Stimulated activated CD8-positive, alpha-beta memory T cell treated with anti-CD3 and anti-CD28 coated beads, Interleukin-12 subunit alpha, Interleukin-12 subunit beta, amount 100 ng/mL, for 4 hours (primary cell): ENCODE results near the gene SEC22A.

Source experiments
- DNase-seq: peaks from one replicate; pipeline ENCODE4 v3.0.0-alpha.2; 2020; ENCODE audit warnings: low read depth

SEC22A gene

GRCh38 chr3:123263941-123264340 is 62.2 kb downstream of the SEC22A start:
- no peak for DNase-seq

- DNase-seq, result no peak
These were observed 66.1 kb downstream of the SEC22A start for GRCh38 chr3:123267821-123268220.

- no peak for DNase-seq
These were observed 69.1 kb downstream of the SEC22A start for GRCh38 chr3:123270818-123271217.

DNA sequence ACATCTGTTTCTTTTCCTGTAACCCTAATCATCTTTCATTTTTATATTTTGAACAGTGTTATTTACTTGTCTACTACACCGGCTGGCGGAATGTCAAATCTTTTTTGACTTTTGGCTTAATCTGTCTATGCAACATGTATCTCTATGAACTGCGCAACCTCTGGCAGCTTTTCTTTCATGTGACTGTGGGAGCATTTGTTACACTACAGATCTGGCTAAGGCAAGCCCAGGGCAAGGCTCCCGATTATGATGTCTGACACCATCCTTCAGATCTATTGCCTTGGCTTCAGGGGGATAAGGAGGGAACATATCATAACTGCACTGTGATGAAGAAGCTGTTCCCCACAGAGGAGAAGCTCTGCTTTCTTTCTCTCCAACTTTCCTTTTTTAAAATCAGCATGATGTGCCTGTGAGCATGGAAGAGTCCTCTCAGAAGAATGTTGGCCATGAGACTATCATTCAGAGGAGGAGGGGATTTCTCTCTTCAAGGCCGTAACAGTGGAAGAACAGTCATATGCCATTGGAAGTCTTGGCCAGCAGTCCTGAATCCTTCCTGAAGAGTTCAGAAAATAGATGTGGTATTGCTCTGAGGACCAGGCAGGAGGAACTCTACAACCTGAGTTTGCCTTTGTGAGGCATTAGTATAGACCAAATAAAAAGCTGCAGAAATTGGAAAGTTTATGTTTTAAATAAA is 69.9 kb downstream of the SEC22A start:
- no peak for DNase-seq

DNA sequence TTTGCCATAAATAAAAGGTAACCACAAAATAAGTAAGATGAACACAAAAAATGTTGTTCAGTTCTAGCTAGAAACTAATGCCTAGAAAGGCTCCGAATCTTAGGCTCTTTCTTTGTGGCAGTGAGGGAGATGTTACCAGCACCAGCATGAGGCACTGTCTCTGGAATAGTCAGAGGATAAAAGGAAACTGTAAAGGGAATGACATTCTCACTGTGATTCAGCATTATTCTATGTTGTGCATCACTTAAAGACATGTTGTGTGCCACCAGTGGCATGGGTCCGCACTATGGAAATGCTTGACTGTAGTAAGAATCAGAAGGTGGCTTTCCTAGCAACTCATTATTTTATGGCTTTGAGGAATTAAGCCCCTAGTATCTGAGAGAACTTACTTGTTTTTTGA is 70.8 kb downstream of the SEC22A start:
- DNase-seq, result no peak

GRCh38 chr3:123275691-123276090 is 73.9 kb downstream of the SEC22A start:
- no peak for DNase-seq

DNA sequence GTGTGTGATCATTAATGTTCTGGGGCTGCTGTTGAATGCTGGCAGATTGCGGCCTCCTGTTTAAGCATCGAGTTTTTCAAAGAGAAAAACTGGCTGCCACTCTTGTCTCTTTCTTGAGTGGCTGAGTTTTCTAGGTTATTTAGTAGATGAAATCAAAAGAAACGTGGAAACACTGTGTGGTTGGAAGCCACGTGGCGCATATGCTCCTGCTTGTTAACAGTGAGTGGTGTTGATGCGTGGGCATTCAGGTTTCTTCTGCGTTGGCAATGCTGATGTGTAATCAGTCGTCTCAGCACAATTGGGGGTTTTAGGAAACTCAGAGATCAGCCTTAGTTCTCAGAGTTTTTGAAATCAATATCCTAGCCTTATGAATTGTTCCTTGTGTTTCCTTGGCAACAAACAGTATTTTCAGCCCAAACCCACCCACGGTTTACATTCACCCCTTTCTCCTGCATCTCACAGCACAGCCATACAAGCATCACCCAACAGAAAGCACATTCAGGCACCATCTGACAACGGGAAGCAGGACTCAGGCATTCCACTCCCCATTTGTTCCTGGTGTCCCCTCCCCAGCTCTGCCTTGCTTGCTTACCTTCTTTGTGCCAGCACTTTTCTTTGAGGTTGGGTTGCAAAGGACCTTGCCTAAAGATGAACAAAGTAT is 74.7 kb downstream of the SEC22A start:
- no peak for DNase-seq

DNA sequence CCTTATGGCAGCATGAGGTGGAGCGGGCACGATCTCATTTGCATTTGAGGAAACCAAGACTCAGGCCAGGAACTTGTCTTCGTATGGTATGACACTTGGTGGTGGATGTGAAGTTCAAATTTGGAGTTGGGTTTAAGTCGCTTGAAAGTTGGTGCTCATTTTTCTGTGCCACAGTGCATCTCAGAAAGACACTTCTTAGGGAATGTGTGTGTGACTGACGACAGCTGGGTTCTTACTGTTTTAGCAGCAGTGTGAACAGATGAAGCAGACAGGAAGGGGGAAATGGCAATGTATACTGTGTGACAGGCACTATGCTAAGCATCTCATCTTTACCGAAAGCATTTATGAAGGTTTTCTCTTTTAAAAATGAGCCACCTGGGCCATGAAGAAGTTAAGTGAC is 75.4 kb downstream of the SEC22A start:
- DNase-seq, result no peak

DNA sequence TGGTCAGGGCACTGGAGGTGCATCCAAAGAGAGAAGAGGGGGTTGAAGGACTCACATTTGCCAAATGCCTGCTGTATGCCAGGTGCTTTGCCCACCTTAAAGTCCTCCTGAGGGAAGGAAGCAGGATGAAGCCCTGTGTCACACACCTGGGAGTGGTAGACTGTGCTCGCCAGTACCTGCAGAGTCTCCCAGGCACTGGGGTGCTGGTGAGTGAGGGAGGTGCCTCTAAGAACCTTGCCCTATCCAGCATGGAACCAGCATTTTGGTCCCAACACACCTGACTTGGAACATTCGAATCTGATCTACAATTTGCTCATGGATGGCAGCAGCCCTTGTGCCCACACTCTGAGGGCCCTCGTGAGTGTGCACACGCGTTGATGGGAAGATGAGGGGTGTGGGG is 76.7 kb downstream of the SEC22A start:
- DNase-seq, result no peak

DNA sequence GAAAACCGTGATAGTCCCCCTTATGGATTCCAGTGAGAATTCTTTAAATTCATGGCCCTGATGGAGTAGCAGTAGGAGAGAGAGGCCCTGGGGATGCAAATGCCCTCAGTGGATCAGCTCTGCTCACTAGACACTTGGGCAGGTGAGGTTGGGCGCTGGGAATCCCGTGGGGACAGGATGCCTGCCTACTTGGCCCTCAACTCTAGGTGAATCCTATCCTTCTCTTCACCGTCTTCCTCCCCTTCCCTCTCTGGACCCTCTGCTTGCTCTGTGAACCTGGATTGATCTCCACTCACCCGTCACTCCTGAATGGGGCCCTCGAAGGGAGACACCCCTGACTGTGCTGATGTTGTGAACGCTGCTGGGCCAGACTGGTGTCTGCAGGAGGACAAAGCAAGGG is 77.4 kb downstream of the SEC22A start:
- no peak for DNase-seq

GRCh38 chr3:123281406-123281805 is 79.7 kb downstream of the SEC22A start:
- no peak for DNase-seq

- DNase-seq, result no peak
These were observed 80.2 kb downstream of the SEC22A start for GRCh38 chr3:123281929-123282328.

DNA sequence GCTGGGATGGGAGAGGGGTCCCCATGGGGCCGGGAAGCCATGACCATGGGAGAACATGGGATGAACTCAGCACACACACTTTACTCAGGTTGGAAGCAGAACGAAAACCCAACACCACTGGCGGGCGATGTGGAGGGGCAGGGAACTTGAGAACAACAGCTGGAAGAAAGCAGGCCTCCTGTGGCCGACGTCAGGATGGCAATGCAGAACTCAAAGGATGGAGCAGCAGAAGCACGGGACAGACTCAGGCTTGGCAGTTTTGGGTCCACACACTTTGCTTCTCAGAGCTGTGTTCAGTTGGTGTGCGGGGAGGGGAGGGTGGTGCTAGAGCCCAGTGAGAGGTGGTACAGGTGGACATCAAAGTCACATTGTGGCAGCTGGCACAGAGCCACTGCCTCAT is 80.7 kb downstream of the SEC22A start:
- DNase-seq, result no peak

DNA sequence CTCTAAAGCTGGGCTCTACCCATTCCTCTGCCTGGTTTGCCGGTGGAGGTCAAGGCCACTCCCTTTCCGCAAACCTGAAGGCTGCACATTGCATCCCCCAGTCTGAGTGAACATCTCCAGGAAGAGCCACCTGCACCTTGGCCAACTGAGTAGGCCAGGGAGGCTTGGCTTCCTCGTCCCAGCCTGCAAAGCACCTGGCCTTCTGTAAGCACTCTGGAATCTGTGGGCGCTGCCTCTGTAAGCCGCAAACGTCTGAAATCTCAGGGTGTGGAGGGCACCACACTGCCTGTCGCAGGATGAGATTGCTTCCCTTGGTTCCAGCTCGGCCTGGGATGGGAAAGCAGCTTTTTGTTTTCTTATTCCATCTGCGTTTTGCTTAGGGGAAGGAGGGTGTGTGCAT is 81.3 kb downstream of the SEC22A start:
- DNase-seq, result no peak

DNA sequence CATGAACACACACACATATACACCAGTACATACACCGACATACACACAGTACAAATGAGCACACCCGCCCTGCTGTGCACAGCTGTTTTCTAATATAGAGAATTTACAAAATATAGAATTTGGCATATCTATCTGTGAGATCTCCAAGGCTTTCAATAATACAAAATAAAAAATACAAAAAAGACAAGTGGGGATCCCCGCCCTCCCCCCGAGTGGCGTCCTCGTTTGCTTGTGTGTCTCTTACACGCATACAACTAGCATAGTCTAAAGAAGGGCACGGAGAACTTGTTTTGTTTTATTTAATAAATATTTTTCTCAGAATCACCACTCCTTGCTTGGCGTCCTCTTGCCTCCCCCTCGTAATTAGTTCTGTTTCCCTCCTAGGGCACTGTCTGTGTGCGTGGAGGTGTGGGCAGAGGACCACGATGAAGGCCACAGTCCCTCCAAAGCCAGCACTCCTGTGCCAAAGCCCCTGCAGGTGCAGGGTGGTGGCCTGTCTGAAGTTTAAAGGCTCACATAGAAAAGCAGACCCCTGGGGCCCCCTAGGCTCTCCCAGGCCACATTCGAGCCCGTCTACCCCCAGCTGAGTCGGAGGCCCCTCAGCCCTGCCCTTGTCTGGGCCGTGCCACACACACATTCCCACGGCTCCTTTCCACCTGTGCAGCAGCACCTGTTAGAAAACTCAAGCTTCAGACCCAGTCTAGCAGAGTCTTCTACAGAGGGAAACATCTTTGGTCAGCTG is 82.1 kb downstream of the SEC22A start:
- DNase-seq, result no peak

GRCh38 chr3:123284399-123285010 is 82.8 kb downstream of the SEC22A start:
- DNase-seq, result no peak

DNA sequence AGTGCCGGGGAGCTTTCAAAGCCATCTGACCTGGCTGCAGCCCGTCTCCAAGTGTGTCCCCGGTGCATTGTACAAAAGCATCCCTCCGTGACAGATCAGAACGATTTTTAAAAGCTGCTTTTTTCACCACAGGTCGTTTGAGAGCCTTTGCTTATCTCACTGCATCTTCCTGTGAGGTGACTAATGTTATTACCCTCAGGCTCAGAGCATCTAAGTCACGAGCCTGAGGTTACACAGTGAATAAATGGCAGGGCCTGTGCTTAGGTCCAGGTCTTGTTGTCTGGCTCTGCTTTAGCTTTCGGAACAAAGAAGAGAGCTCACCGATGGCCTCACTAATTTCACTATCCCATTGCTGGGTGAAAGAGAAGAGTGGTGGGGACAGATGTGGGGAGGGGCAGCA is 83.3 kb downstream of the SEC22A start:
- DNase-seq, result no peak

- no peak for DNase-seq
These were observed 83.7 kb downstream of the SEC22A start for GRCh38 chr3:123285479-123285878.

- no peak for DNase-seq
These were observed 84.2 kb downstream of the SEC22A start for GRCh38 chr3:123285931-123286307.

DNA sequence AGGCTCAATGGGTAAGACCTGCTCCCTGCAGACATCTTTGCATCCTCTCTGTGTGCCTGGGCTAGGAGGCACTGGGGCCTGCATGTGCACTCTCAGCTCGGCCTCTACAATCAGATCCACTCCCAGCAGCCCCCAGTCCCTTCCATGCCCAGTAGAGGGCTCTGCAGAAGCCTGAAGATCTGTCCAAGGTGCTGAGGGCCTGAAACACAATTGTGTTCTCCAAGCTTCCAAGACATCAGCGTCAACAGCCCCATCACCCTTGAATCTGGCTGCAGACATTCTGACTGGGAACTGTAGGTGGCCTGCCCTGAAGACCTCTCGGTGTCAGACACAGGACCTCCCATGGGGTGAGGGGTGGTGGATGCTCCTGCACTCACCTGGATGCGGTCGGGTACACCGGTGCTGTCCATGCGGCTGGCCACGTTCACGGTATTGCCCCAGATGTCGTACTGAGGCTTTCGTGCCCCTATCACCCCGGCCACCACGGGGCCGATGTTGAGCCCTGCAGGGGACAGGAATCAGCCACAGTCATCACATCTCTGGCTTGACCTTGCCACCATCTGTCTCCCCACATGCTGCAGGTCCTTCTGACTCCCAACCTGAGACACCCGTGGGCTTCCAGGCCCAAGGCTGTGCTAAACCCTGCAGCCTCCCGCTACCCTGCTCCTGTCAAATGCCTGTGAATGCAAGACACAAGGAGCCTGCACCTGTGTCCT is 84.7 kb downstream of the SEC22A start:
- DNase-seq, result no peak

- no peak for DNase-seq
These were observed 85.6 kb downstream of the SEC22A start for GRCh38 chr3:123287051-123287961.
